Esophagus squamous epithelium (tissue), 5 donors: ENCODE measurements around the gene ATXN1. TPM values are rescaled to one million over a fixed set of nuclear protein-coding genes. Genes with fewer than 3 reads are reported as not detected.
A peak's percentile ranks its signal among the peaks of the same experiment; 100 is the strongest.

Experiments
- DNase-seq: peaks from one replicate; lab custom pipeline; 2025; lab: John Stamatoyannopoulos, UW
- H3K27ac ChIP-seq, 4 donors: fragments of 200-600 bp; sonication (generic); one replicate each; pipeline ENCODE4 v1.5.1; 2016 to 2019; ENCODE audit warnings: mild to moderate bottlenecking in 1 of 4
- H3K27me3 ChIP-seq, 4 donors: fragments of 200-600 bp; sonication (generic); 1 replicate in 3 of 4; 2 replicates in 1 of 4; pipeline versions ENCODE4 v1.5.1 to v1.6.0; 2017 to 2021; ENCODE audit warnings: antibody characterized with exemption in 1 of 4
- H3K36me3 ChIP-seq, 3 donors: fragments of 200-600 bp; sonication (generic); one replicate each; pipeline ENCODE4 v1.5.1; 2016 to 2019
- H3K4me1 ChIP-seq, 3 donors: fragments of 200-600 bp; sonication (generic); one replicate each; pipeline ENCODE4 v1.5.1; 2017 to 2019
- H3K4me3 ChIP-seq, 4 donors: fragments of 200-600 bp; sonication (generic); 1 replicate in 3 of 4; 2 replicates in 1 of 4; pipeline ENCODE4 v1.5.1; 2016 to 2019; ENCODE audit warnings: mild to moderate bottlenecking in 2 of 4, moderate library complexity in 1 of 4
- H3K9me3 ChIP-seq, 3 donors: fragments of 200-600 bp; sonication (generic); one replicate each; pipeline ENCODE4 v1.5.1; 2016 to 2019
- POLR2A ChIP-seq, 4 donors: fragments of 450-650 bp; IDR thresholded peaks; one replicate each; pipeline ENCODE4 v1.6.1; 2017; ENCODE audit warnings: antibody characterized with exemption in 4 of 4, mild to moderate bottlenecking in 4 of 4, moderate library complexity in 3 of 4
- WGBS, 2 donors: methylation state at CpG; one replicate each; pipeline ENCODE4 v1.1.5; 2018; 5-methylcytosine and 5-hydroxymethylcytosine counted together
- intact Hi-C: fragments of 100-400 bp; cut with DNase I; formaldehyde crosslinking; loops from one replicate; pipeline ENCODE4 v1.15.0; 2022
- total RNA-seq, 4 donors: library from RNA; depleted of rRNA; stranded (reverse); fragments of >200 nt; gene quantifications; one replicate each; pipeline ENCODE4 v1.1.0, GENCODE V29; 2016
- TF ChIP-seq, protein P1 (sequence below), 6 experiments: fragments of 450-650 bp in 4 of 6; fragments of 200-600 bp in 2 of 6; sonication (generic) in 2 of 6; IDR thresholded peaks; one replicate each; pipeline ENCODE4 v1.5.1; 2016 to 2019; ENCODE audit warnings: antibody characterized with exemption in 6 of 6, mild to moderate bottlenecking in 4 of 6, moderate library complexity in 4 of 6
- donor health status: DM: yes; HTN: yes; CAD: no.

Gene ATXN1
- total RNA-seq, 4 donors from 2014 or later, result 17.5 to 50.5 (median 28.5) TPM

DNA sequence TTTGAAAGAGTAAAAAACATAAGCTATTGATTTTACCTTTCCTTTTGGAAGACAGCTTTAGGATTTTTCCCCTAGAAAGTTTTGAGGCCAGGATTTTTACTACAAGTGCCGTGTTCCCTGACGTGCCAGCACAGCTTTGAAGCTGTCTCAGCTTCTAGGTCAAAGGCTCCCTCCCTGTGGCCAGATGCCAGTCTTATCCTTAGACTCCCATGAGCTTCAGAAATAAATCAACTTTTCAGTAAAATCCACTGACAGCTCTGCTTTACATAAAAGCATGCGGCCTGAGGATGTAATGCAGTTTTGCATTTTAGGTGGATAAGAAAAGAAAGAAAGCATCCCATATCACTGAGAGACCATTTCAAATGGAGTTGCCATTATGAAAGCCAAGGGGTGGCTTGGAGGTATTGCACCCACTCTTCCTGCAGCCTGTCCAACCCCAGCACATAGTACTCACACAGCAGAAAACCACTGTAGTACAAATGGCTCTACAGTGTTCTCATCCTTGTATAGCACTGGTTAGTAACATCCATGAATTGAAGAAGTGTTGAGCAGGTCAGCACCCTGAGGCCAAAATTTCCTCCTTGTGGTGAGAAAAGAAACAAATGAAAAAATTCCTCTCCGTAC lies 15.2 kb upstream of the ATXN1 start:
- H3K27ac ChIP-seq, result no peak overlapping the region
- peaks cover 0 to 22% (median 4%) of the 10 kb centered on the region in 3 donors for H3K4me1 ChIP-seq
- no peaks in the 10 kb centered on the region for H3K9me3 ChIP-seq
- no peaks in the 10 kb centered on the region for H3K27me3 ChIP-seq
- no peak for DNase-seq
- intact Hi-C loops, result loop anchor here (10.0 kb wide), 2 partner anchors 188 to 308 kb away; no protein-coding TSS in a partner anchor
- no peaks in the 10 kb centered on the region for H3K36me3 ChIP-seq
- no peak overlapping the region for H3K4me3 ChIP-seq
- 36 to 39% methylated on average over 4 of the region's 4 CpGs for WGBS, 2 donors
- TF ChIP-seq POLR2A (IDR thresholded peaks at IDR 0.05), result no peak
- TF ChIP-seq, protein P1, sequence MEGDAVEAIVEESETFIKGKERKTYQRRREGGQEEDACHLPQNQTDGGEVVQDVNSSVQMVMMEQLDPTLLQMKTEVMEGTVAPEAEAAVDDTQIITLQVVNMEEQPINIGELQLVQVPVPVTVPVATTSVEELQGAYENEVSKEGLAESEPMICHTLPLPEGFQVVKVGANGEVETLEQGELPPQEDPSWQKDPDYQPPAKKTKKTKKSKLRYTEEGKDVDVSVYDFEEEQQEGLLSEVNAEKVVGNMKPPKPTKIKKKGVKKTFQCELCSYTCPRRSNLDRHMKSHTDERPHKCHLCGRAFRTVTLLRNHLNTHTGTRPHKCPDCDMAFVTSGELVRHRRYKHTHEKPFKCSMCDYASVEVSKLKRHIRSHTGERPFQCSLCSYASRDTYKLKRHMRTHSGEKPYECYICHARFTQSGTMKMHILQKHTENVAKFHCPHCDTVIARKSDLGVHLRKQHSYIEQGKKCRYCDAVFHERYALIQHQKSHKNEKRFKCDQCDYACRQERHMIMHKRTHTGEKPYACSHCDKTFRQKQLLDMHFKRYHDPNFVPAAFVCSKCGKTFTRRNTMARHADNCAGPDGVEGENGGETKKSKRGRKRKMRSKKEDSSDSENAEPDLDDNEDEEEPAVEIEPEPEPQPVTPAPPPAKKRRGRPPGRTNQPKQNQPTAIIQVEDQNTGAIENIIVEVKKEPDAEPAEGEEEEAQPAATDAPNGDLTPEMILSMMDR (IDR thresholded peaks at IDR 0.05), result peak in 3 of 6 experiments; percentile 11 to 29 (median 13)

DNA sequence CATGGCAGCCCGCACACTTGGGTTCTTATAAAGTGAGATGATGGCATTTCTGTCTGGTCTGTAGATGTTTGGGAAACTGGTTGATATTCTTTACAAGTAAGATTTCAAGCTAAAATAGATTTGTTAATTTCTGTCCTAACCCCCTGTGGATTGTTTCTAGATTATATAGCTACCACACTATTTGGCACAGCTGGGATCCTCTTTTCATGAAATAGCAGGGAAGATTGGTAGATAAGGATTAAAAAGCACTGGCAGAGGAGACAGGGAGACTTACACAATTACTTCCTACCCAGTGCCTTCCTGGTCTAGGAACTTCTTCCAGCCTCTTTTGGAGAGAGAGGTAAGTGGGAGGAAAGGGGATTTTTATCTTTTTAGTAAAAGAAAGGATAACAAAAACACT lies 13.2 kb upstream of the ATXN1 start:
- no peak overlapping the region for H3K4me3 ChIP-seq
- H3K36me3 ChIP-seq, result no peaks in the 10 kb centered on the region
- 100% methylated on average over 1 of the region's 1 CpG for WGBS, 2 donors
- peaks cover 10 to 34% (median 15%) of the 10 kb centered on the region in 3 donors for H3K4me1 ChIP-seq
- H3K9me3 ChIP-seq, result no peaks in the 10 kb centered on the region
- no peak for DNase-seq
- TF ChIP-seq, protein P1 (IDR thresholded peaks at IDR 0.05), result no peak
- TF ChIP-seq POLR2A (IDR thresholded peaks at IDR 0.05), result no peak
- no peaks in the 10 kb centered on the region for H3K27me3 ChIP-seq
- H3K27ac ChIP-seq, result no peak overlapping the region
- intact Hi-C loops, result loop anchor here (5.0 to 10.0 kb wide), 3 partner anchors 190 to 442 kb away; no protein-coding TSS in a partner anchor

DNA sequence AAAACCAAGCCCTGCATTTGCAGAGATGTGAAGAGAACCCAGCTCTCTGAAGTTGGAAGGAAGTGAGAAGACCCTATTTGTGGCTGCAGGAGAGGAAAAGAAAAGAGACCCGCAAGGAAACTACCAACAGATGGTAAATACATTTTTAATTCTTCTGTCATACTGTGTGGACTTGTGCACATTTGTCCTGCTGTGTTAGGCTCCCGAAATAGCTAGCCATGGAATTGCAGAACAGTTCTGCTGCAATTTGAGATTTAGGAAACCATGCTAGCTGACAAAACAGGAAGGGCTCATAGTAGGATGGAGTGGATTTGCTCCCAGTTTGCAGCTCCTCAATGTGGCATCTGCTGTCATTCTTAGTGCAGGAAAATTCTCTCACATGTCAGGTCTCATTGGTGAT lies 12.1 kb upstream of the ATXN1 start:
- no peak for DNase-seq
- Histone ChIP-seq H3K9me3 (no peaks in the 10 kb centered on the region), H3K4me1 (peaks cover 21 to 38% (median 25%) of the 10 kb centered on the region in 3 donors), H3K36me3 (no peaks in the 10 kb centered on the region), H3K27ac (no peak overlapping the region), H3K4me3 (no peak overlapping the region), H3K27me3 (no peaks in the 10 kb centered on the region)
- TF ChIP-seq, protein P1 (IDR thresholded peaks at IDR 0.05), result no peak
- no peak for TF ChIP-seq POLR2A (IDR thresholded peaks at IDR 0.05)
- intact Hi-C loops, result loop anchor here (5.0 to 10.0 kb wide), 3 partner anchors 191 to 441 kb away; no protein-coding TSS in a partner anchor
- 67 to 77% methylated on average over 2 of the region's 2 CpGs for WGBS, 2 donors

DNA sequence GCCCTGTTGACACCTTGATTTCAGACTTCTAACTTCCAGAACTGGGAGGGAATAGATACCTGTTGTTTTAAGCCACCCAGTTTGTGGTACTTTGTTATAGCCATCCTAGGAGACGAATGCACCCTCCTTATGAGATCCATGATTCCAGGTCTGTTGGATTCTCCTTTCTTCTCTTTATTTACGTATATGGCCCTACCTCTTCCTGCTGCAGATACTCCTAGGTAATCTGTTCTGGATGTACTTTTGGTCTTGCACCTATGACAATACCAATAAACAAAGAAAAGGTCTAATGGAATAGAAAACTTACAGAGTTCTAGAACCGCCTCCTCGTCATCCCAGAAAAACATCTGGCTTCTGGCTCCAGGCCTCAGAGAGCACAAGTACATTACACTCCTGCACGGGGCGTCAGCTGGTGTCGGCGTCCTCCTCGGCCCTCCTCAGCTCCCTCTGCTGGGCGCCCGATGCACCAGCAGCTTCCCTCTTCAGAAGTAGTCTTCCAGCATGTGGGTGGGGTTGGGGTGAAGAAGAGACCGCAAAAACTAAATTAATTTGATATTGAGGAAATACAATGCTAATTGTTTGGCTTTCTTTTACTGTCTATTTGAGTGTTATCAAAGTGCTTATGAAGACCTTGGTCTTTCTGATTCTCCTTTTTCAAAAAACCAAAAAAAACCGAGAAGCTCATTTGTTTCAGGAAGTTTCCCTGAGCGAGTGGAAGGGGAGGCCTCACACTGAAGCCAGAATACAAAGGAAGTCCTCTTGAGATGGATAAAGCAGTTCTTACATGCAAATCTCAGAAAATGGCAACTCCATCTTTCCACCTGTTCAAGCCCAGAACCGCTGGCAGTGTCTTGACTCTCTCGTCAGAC lies 9.7 kb upstream of the ATXN1 start:
- no peak overlapping the region for H3K4me3 ChIP-seq
- no peaks in the 10 kb centered on the region for H3K27me3 ChIP-seq
- 38% methylated on average over 16 of the region's 16 CpGs for WGBS, 2 donors
- H3K27ac ChIP-seq, result peak overlapping the region in 3 of 4 donors; percentile 8 to 72 (median 67)
- intact Hi-C loops, result loop anchor here (5.0 to 10.0 kb wide), 3 partner anchors 194 to 439 kb away; no protein-coding TSS in a partner anchor
- TF ChIP-seq, protein P1 (IDR thresholded peaks at IDR 0.05), result peak; percentile 85 to 96 (median 93)
- no peak for TF ChIP-seq POLR2A (IDR thresholded peaks at IDR 0.05)
- peaks cover 24 to 52% (median 25%) of the 10 kb centered on the region in 3 donors for H3K4me1 ChIP-seq
- peak; percentile 24 for DNase-seq
- H3K36me3 ChIP-seq, result no peaks in the 10 kb centered on the region
- H3K9me3 ChIP-seq, result no peaks in the 10 kb centered on the region
